Liver (tissue), 9 donors: ENCODE results near the gene APOH. TPM values are rescaled to one million over a fixed set of nuclear protein-coding genes. Genes with fewer than 3 reads are reported as not detected.

Source experiments
- DNase-seq: peaks from one replicate; pipeline ENCODE4 v3.0.0-alpha.2; 2017; ENCODE audit warnings: low spot score
- H3K27ac ChIP-seq, 2 donors: one replicate each; pipeline ENCODE4 v1.7.0; 2013; ENCODE audit warnings: inconsistent platforms in 2 of 2, low read length in 2 of 2, control low read depth in 1 of 2, low read depth in 1 of 2, mild to moderate bottlenecking in 1 of 2
- H3K27me3 ChIP-seq, 4 donors: one replicate each; pipeline versions ENCODE4 v1.6.1 to v1.7.0; 2013; ENCODE audit warnings: low read length in 3 of 4, inconsistent platforms in 1 of 4, mild to moderate bottlenecking in 1 of 4, moderate library complexity in 1 of 4; ENCODE audit not compliant: control insufficient read depth in 4 of 4, insufficient read depth in 4 of 4
- H3K36me3 ChIP-seq, 4 donors: one replicate each; pipeline versions ENCODE4 v1.6.1 to v1.7.0; 2013; ENCODE audit warnings: low read length in 3 of 4, mild to moderate bottlenecking in 3 of 4, low read depth in 1 of 4, moderate library complexity in 1 of 4; ENCODE audit not compliant: control insufficient read depth in 4 of 4, insufficient read depth in 3 of 4
- H3K4me1 ChIP-seq, 4 donors: one replicate each; pipeline versions ENCODE4 v1.6.1 to v1.7.0; 2013; ENCODE audit warnings: low read length in 3 of 4, mild to moderate bottlenecking in 3 of 4, moderate library complexity in 1 of 4; ENCODE audit not compliant: control insufficient read depth in 4 of 4, insufficient read depth in 4 of 4
- H3K4me3 ChIP-seq, 3 donors: one replicate each; pipeline versions ENCODE4 v1.6.1 to v1.7.0; 2013; ENCODE audit warnings: low read length in 3 of 3, control low read depth in 1 of 3, low read depth in 1 of 3, mild to moderate bottlenecking in 1 of 3
- H3K9ac ChIP-seq, 2 donors: one replicate each; pipeline ENCODE4 v1.7.0; 2013; ENCODE audit warnings: low read length in 2 of 2, mild to moderate bottlenecking in 2 of 2, moderate library complexity in 2 of 2, control low read depth in 1 of 2, low read depth in 1 of 2
- H3K9me3 ChIP-seq, 4 donors: one replicate each; pipeline versions ENCODE4 v1.6.1 to v1.7.0; 2013; ENCODE audit warnings: low read length in 3 of 4; ENCODE audit not compliant: control insufficient read depth in 4 of 4
- EGR1 ChIP-seq, 2 donors: IDR thresholded peaks; 2 replicates each; pipeline ENCODE4 v1.6.1; 2016 to 2018; ENCODE audit warnings: antibody characterized with exemption in 2 of 2, low read depth in 2 of 2
- FOXA1 ChIP-seq: IDR thresholded peaks from 2 replicates; pipeline ENCODE4 v1.6.1; 2016; ENCODE audit warnings: antibody characterized with exemption
- FOXA2 ChIP-seq: IDR thresholded peaks from 2 replicates; pipeline ENCODE4 v1.6.1; 2016; ENCODE audit warnings: antibody characterized with exemption
- GABPA ChIP-seq, 2 donors: IDR thresholded peaks in 1 of 2; conservative IDR thresholded peaks in 1 of 2; 2 replicates each; pipeline ENCODE4 v1.6.1; 2016; ENCODE audit warnings: antibody characterized with exemption in 2 of 2, mild to moderate bottlenecking in 1 of 2, moderate library complexity in 1 of 2
- HNF4A ChIP-seq, 2 donors: conservative IDR thresholded peaks; 2 replicates each; pipeline ENCODE4 v1.6.1; 2016; ENCODE audit warnings: antibody characterized with exemption in 2 of 2, mild to moderate bottlenecking in 2 of 2
- HNF4G ChIP-seq: IDR thresholded peaks from 2 replicates; pipeline ENCODE4 v1.6.1; 2016; ENCODE audit warnings: antibody characterized with exemption
- JUND ChIP-seq, 2 donors: IDR thresholded peaks; 2 replicates each; pipeline ENCODE4 v1.6.1; 2016; ENCODE audit warnings: antibody characterized with exemption in 2 of 2
- NR2F2 ChIP-seq: IDR thresholded peaks from 2 replicates; pipeline ENCODE4 v1.6.1; 2016; ENCODE audit warnings: antibody characterized with exemption
- RAD21 ChIP-seq, 2 donors: IDR thresholded peaks; 2 replicates each; pipeline ENCODE4 v1.6.1; 2016; ENCODE audit warnings: antibody characterized with exemption in 2 of 2, mild to moderate bottlenecking in 2 of 2
- RXRA ChIP-seq, 2 donors: IDR thresholded peaks; 2 replicates each; pipeline ENCODE4 v1.6.1; 2017 to 2018; ENCODE audit warnings: antibody characterized with exemption in 2 of 2, mild to moderate bottlenecking in 1 of 2
- SP1 ChIP-seq: IDR thresholded peaks from 2 replicates; pipeline ENCODE4 v1.6.1; 2018; ENCODE audit warnings: antibody characterized with exemption, mild to moderate bottlenecking
- TAF1 ChIP-seq: conservative IDR thresholded peaks from 2 replicates; pipeline ENCODE4 v1.6.1; 2016; ENCODE audit warnings: antibody characterized with exemption, mild to moderate bottlenecking
- YY1 ChIP-seq: IDR thresholded peaks from 2 replicates; pipeline ENCODE4 v1.6.1; 2016; ENCODE audit warnings: antibody characterized with exemption, mild to moderate bottlenecking
- WGBS: extraction: QIAGEN DNeasy Blood & Tissue Kit; methylation state at CpG from one replicate; pipeline ENCODE4 v1.1.7; 2013; 5-methylcytosine and 5-hydroxymethylcytosine counted together
- polyA plus RNA-seq, 2 donors: library from polyadenylated mRNA; stranded (reverse) in 1 of 2; unstranded in 1 of 2; fragments of 200-250 nt in 1 of 2; fragments of >200 nt in 1 of 2; fragmentation: Nextera tagmentation in 1 of 2; extraction: Ambion mirVana in 1 of 2; gene quantifications; one replicate each; pipeline versions ENCODE4 v1.2.1 to v1.2.3, GENCODE V29; 2013 to 2015
- total RNA-seq, 2 donors: library from RNA; depleted of rRNA; stranded (reverse); fragments of >200 nt; gene quantifications; one replicate each; pipeline ENCODE4 v1.2.3, GENCODE V29; 2014
- TF ChIP-seq, protein P1 (sequence below): IDR thresholded peaks from 2 replicates; pipeline ENCODE4 v1.6.1; 2016; ENCODE audit warnings: antibody characterized with exemption, mild to moderate bottlenecking
- TF ChIP-seq, protein P2 (sequence below): IDR thresholded peaks from 2 replicates; pipeline ENCODE4 v1.6.1; 2016; ENCODE audit warnings: antibody characterized with exemption
- TF ChIP-seq, protein P3 (sequence below): IDR thresholded peaks from 2 replicates; pipeline ENCODE4 v1.6.1; 2016; ENCODE audit warnings: antibody characterized with exemption
- TF ChIP-seq, protein P4 (sequence below): IDR thresholded peaks from 2 replicates; pipeline ENCODE4 v1.6.1; 2016; ENCODE audit warnings: antibody characterized with exemption
- TF ChIP-seq, protein P5 (sequence below): fragments of 150-350 bp; IDR thresholded peaks from 2 replicates; pipeline ENCODE4 v1.5.1; 2017; ENCODE audit warnings: improper control_type of control experiment, low read depth, low read length; ENCODE audit not compliant: missing input control
- donor health status: healthy.
- donor health status: healthy.
- donor health status: healthy.
- donor health status: healthy.
- donor health status: healthy.

Gene APOH
- total and polyA plus RNA-seq, 4 donors: 2,858 to 7,307 (median 5,841) TPM

DNA sequence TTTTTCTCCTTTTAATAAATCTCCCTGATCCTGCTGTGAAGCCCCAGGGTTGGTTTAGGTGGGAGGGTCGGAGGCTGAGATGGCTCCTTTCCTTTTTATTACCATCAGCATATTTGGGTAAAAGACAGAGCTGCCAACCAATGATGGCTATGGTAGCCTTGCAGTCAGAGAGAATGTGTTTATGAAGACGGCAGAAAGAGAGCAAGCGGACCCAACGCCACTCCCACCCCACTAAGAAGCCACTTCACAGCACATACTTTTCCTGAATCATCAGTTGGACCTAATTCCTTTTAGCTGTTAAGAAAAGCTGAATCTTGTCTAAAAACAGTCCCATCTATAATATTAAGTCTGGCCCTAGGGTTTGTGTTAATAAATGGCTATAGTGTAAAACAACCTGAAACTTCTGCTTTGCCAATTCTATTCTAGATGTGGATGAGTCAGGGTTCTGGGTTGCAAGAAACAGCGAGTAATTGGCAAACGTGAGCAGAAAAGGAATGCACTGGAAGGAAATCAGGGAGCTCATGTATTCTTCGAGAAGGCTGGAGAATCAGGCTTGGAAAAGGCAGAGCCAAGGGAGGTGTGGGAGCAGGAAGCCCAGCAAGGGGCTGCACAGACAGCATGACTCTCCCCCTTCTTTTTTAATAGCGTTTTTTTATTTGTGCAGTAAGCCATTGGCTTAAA lies 39.2 kb upstream of the APOH start:
- 80% methylated on average over 8 of the region's 8 CpGs for WGBS
- H3K9me3 ChIP-seq: no peaks in the 10 kb centered on the region
- H3K4me3 ChIP-seq: no peak overlapping the region
- no peaks in the 10 kb centered on the region for H3K27me3 ChIP-seq
- H3K36me3 ChIP-seq: no peaks in the 10 kb centered on the region
- H3K27ac ChIP-seq: no peak overlapping the region
- no peaks in the 10 kb centered on the region for H3K4me1 ChIP-seq
- TF ChIP-seq JUND (IDR thresholded peaks at IDR 0.05): no peak
- TF ChIP-seq, protein P1, sequence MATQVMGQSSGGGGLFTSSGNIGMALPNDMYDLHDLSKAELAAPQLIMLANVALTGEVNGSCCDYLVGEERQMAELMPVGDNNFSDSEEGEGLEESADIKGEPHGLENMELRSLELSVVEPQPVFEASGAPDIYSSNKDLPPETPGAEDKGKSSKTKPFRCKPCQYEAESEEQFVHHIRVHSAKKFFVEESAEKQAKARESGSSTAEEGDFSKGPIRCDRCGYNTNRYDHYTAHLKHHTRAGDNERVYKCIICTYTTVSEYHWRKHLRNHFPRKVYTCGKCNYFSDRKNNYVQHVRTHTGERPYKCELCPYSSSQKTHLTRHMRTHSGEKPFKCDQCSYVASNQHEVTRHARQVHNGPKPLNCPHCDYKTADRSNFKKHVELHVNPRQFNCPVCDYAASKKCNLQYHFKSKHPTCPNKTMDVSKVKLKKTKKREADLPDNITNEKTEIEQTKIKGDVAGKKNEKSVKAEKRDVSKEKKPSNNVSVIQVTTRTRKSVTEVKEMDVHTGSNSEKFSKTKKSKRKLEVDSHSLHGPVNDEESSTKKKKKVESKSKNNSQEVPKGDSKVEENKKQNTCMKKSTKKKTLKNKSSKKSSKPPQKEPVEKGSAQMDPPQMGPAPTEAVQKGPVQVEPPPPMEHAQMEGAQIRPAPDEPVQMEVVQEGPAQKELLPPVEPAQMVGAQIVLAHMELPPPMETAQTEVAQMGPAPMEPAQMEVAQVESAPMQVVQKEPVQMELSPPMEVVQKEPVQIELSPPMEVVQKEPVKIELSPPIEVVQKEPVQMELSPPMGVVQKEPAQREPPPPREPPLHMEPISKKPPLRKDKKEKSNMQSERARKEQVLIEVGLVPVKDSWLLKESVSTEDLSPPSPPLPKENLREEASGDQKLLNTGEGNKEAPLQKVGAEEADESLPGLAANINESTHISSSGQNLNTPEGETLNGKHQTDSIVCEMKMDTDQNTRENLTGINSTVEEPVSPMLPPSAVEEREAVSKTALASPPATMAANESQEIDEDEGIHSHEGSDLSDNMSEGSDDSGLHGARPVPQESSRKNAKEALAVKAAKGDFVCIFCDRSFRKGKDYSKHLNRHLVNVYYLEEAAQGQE: no peak
- TF ChIP-seq, protein P2, sequence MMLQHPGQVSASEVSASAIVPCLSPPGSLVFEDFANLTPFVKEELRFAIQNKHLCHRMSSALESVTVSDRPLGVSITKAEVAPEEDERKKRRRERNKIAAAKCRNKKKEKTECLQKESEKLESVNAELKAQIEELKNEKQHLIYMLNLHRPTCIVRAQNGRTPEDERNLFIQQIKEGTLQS: no peak
- no peak for TF ChIP-seq GABPA (IDR thresholded peaks at IDR 0.05 in 1 of 2, conservative IDR thresholded peaks at IDR 0.05 in 1 of 2)
- no peak for TF ChIP-seq HNF4A (conservative IDR thresholded peaks at IDR 0.05)
- no peak for TF ChIP-seq TAF1
- no peak for TF ChIP-seq FOXA1
- DNase-seq: no peak
- no peak overlapping the region for H3K9ac ChIP-seq

DNA sequence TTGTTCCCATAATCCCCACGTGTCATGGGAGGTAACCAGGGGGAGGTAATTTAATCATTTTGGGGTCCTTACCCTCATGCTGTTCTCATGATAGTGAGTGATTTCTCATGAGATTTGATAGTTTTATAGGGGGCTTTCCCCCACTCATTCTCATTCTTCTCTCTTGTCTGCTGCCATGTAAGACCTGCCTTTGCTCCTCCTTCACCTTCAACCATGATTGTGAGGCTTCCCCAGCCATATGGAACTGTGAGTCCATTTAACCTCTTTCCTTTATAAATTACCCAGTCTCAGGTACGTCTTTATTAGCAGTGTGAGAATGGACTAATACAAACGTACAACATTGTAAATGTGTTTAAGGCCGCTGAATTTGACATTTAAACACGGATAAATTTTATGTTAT lies 35.5 kb upstream of the APOH start:
- H3K27me3 ChIP-seq: no peaks in the 10 kb centered on the region
- WGBS: 93% methylated on average over 5 of the region's 5 CpGs
- no peak overlapping the region for H3K9ac ChIP-seq
- H3K27ac ChIP-seq: no peak overlapping the region
- H3K4me1 ChIP-seq: no peaks in the 10 kb centered on the region
- no peaks in the 10 kb centered on the region for H3K36me3 ChIP-seq
- no peak for DNase-seq
- H3K4me3 ChIP-seq: no peak overlapping the region
- H3K9me3 ChIP-seq: no peaks in the 10 kb centered on the region
- no peak for TF ChIP-seq SP1
- no peak for TF ChIP-seq JUND (IDR thresholded peaks at IDR 0.05)
- TF ChIP-seq GABPA (IDR thresholded peaks at IDR 0.05 in 1 of 2, conservative IDR thresholded peaks at IDR 0.05 in 1 of 2): no peak
- no peak for TF ChIP-seq RAD21 (IDR thresholded peaks at IDR 0.05)
- no peak for TF ChIP-seq HNF4A (conservative IDR thresholded peaks at IDR 0.05)
- no peak for TF ChIP-seq HNF4G
- TF ChIP-seq NR2F2: no peak
- TF ChIP-seq TAF1: no peak
- no peak for TF ChIP-seq YY1
- TF ChIP-seq, protein P3, sequence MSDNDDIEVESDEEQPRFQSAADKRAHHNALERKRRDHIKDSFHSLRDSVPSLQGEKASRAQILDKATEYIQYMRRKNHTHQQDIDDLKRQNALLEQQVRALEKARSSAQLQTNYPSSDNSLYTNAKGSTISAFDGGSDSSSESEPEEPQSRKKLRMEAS: no peak
- TF ChIP-seq, protein P1: no peak
- no peak for TF ChIP-seq FOXA1
- TF ChIP-seq, protein P2: no peak
- no peak for TF ChIP-seq RXRA (IDR thresholded peaks at IDR 0.05)
- TF ChIP-seq, protein P4, sequence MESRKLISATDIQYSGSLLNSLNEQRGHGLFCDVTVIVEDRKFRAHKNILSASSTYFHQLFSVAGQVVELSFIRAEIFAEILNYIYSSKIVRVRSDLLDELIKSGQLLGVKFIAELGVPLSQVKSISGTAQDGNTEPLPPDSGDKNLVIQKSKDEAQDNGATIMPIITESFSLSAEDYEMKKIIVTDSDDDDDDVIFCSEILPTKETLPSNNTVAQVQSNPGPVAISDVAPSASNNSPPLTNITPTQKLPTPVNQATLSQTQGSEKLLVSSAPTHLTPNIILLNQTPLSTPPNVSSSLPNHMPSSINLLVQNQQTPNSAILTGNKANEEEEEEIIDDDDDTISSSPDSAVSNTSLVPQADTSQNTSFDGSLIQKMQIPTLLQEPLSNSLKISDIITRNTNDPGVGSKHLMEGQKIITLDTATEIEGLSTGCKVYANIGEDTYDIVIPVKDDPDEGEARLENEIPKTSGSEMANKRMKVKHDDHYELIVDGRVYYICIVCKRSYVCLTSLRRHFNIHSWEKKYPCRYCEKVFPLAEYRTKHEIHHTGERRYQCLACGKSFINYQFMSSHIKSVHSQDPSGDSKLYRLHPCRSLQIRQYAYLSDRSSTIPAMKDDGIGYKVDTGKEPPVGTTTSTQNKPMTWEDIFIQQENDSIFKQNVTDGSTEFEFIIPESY: no peak
- no peak for TF ChIP-seq EGR1 (IDR thresholded peaks at IDR 0.05; ENCODE audit: low read depth in 2 of 2)
- TF ChIP-seq, protein P5, sequence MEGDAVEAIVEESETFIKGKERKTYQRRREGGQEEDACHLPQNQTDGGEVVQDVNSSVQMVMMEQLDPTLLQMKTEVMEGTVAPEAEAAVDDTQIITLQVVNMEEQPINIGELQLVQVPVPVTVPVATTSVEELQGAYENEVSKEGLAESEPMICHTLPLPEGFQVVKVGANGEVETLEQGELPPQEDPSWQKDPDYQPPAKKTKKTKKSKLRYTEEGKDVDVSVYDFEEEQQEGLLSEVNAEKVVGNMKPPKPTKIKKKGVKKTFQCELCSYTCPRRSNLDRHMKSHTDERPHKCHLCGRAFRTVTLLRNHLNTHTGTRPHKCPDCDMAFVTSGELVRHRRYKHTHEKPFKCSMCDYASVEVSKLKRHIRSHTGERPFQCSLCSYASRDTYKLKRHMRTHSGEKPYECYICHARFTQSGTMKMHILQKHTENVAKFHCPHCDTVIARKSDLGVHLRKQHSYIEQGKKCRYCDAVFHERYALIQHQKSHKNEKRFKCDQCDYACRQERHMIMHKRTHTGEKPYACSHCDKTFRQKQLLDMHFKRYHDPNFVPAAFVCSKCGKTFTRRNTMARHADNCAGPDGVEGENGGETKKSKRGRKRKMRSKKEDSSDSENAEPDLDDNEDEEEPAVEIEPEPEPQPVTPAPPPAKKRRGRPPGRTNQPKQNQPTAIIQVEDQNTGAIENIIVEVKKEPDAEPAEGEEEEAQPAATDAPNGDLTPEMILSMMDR: no peak
- no peak for TF ChIP-seq FOXA2
